ENCODE results near the gene DENND6A. TPM values are rescaled to one million over a fixed set of nuclear protein-coding genes. Genes with fewer than 3 reads are reported as not detected.
"Not testable (repeated sequence)": the region's sequence is repeated elsewhere in the genome, so short reads cannot be mapped to it uniquely, and the experiment has no call there.

Gene DENND6A
- total RNA-seq, 1 donor, result 136 TPM

GRCh38 chr3:57627976-57628375 lies 64.9 kb downstream of the DENND6A start:
- Histone ChIP-seq H3K4me3 (ENCODE audit: low read length) (no peak overlapping the region), H3K4me1 (ENCODE audit: insufficient read depth, low read length) (no peaks in the 10 kb centered on the region), H3K9me3 (ENCODE audit: low read depth, low read length) (no peaks in the 10 kb centered on the region), H3K27me3 (ENCODE audit: insufficient read depth, low read length) (no peaks in the 10 kb centered on the region)

- no peaks in the 10 kb centered on the region for H3K9me3 ChIP-seq (ENCODE audit: low read depth, low read length)
- no peak overlapping the region for H3K4me3 ChIP-seq (ENCODE audit: low read length)
- no peaks in the 10 kb centered on the region for H3K4me1 ChIP-seq (ENCODE audit: insufficient read depth, low read length)
- no peaks in the 10 kb centered on the region for H3K27me3 ChIP-seq (ENCODE audit: insufficient read depth, low read length)
Observed at GRCh38 chr3:57624801-57625200, 68.1 kb downstream of the DENND6A start.

GRCh38 chr3:57622362-57622761 lies 70.5 kb downstream of the DENND6A start:
- no peaks in the 10 kb centered on the region for H3K27me3 ChIP-seq (ENCODE audit: insufficient read depth, low read length)
- no peaks in the 10 kb centered on the region for H3K9me3 ChIP-seq (ENCODE audit: low read depth, low read length)
- no peak overlapping the region for H3K4me3 ChIP-seq (ENCODE audit: low read length)
- no peaks in the 10 kb centered on the region for H3K4me1 ChIP-seq (ENCODE audit: insufficient read depth, low read length)

- Histone ChIP-seq H3K4me3 (ENCODE audit: low read length) (no peak overlapping the region), H3K4me1 (ENCODE audit: insufficient read depth, low read length) (peaks cover 9% of the 10 kb centered on the region)
Observed at GRCh38 chr3:57617739-57618138, 75.1 kb downstream of the DENND6A start.

GRCh38 chr3:57616233-57616632 lies 76.6 kb downstream of the DENND6A start:
- peaks cover 9% of the 10 kb centered on the region for H3K4me1 ChIP-seq (ENCODE audit: insufficient read depth, low read length)
- H3K27me3 ChIP-seq (ENCODE audit: insufficient read depth, low read length), result no peaks in the 10 kb centered on the region
- H3K9me3 ChIP-seq (ENCODE audit: low read depth, low read length), result no peaks in the 10 kb centered on the region

More at GRCh38 chr3:57617739-57618138, 75.1 kb downstream of the DENND6A start:
- Histone ChIP-seq H3K27me3 (ENCODE audit: insufficient read depth, low read length) (no peaks in the 10 kb centered on the region), H3K9me3 (ENCODE audit: low read depth, low read length) (no peaks in the 10 kb centered on the region)

GRCh38 chr3:57611870-57612269 lies 81.0 kb downstream of the DENND6A start:
- not testable (repeated sequence) for H3K4me1 ChIP-seq (ENCODE audit: insufficient read depth, low read length); H3K9me3 ChIP-seq (ENCODE audit: low read depth, low read length); H3K4me3 ChIP-seq (ENCODE audit: low read length); H3K27me3 ChIP-seq (ENCODE audit: insufficient read depth, low read length)

More at GRCh38 chr3:57616233-57616632, 76.6 kb downstream of the DENND6A start:
- H3K4me3 ChIP-seq (ENCODE audit: low read length), result no peak overlapping the region

GRCh38 chr3:57605683-57606082 lies 87.2 kb downstream of the DENND6A start:
- Histone ChIP-seq H3K4me1 (ENCODE audit: insufficient read depth, low read length) (no peaks in the 10 kb centered on the region), H3K4me3 (ENCODE audit: low read length) (no peak overlapping the region), H3K27me3 (ENCODE audit: insufficient read depth, low read length) (no peaks in the 10 kb centered on the region), H3K9me3 (ENCODE audit: low read depth, low read length) (no peaks in the 10 kb centered on the region)

- Histone ChIP-seq H3K4me3 (ENCODE audit: low read length) (no peak overlapping the region), H3K4me1 (ENCODE audit: insufficient read depth, low read length) (no peaks in the 10 kb centered on the region), H3K27me3 (ENCODE audit: insufficient read depth, low read length) (no peaks in the 10 kb centered on the region), H3K9me3 (ENCODE audit: low read depth, low read length) (no peaks in the 10 kb centered on the region)
Observed at GRCh38 chr3:57604971-57605370, 87.9 kb downstream of the DENND6A start.

GRCh38 chr3:57600195-57600594 lies 92.7 kb downstream of the DENND6A start:
- no peak overlapping the region for H3K4me3 ChIP-seq (ENCODE audit: low read length)

GRCh38 chr3:57598765-57599360 lies 94.0 kb downstream of the DENND6A start:
- H3K9me3 ChIP-seq (ENCODE audit: low read depth, low read length), result no peaks in the 10 kb centered on the region
- peak overlapping the region; percentile 100 for H3K4me3 ChIP-seq (ENCODE audit: low read length)
- H3K4me1 ChIP-seq (ENCODE audit: insufficient read depth, low read length), result peaks cover 34% of the 10 kb centered on the region
- no peaks in the 10 kb centered on the region for H3K27me3 ChIP-seq (ENCODE audit: insufficient read depth, low read length)

More at GRCh38 chr3:57600195-57600594, 92.7 kb downstream of the DENND6A start:
- H3K27me3 ChIP-seq (ENCODE audit: insufficient read depth, low read length), result no peaks in the 10 kb centered on the region
- peaks cover 23% of the 10 kb centered on the region for H3K4me1 ChIP-seq (ENCODE audit: insufficient read depth, low read length)
- no peaks in the 10 kb centered on the region for H3K9me3 ChIP-seq (ENCODE audit: low read depth, low read length)

GRCh38 chr3:57597127-57597923 lies 95.6 kb downstream of the DENND6A start, which contains the start of gene ARF4:
ARF4 (minus strand) TSS chr3:57597344; CDS start chr3:57597140, 204 bp downstream.
- Histone ChIP-seq H3K9me3 (ENCODE audit: low read depth, low read length) (no peaks in the 10 kb centered on the region), H3K27me3 (ENCODE audit: insufficient read depth, low read length) (no peaks in the 10 kb centered on the region), H3K4me1 (ENCODE audit: insufficient read depth, low read length) (peaks cover 44% of the 10 kb centered on the region), H3K4me3 (ENCODE audit: low read length) (peak within 1 kb of the TSS; percentile 100)

- Histone ChIP-seq H3K4me3 (ENCODE audit: low read length) (peak overlapping the region; percentile 100), H3K4me1 (ENCODE audit: insufficient read depth, low read length) (peaks cover 48% of the 10 kb centered on the region), H3K27me3 (ENCODE audit: insufficient read depth, low read length) (no peaks in the 10 kb centered on the region), H3K9me3 (ENCODE audit: low read depth, low read length) (no peaks in the 10 kb centered on the region)
Observed at GRCh38 chr3:57596495-57597126, 96.3 kb downstream of the DENND6A start.

GRCh38 chr3:57594576-57594975 lies 98.3 kb downstream of the DENND6A start:
- no peaks in the 10 kb centered on the region for H3K27me3 ChIP-seq (ENCODE audit: insufficient read depth, low read length)
- peaks cover 48% of the 10 kb centered on the region for H3K4me1 ChIP-seq (ENCODE audit: insufficient read depth, low read length)
- no peak overlapping the region for H3K4me3 ChIP-seq (ENCODE audit: low read length)
- no peaks in the 10 kb centered on the region for H3K9me3 ChIP-seq (ENCODE audit: low read depth, low read length)

- H3K27me3 ChIP-seq (ENCODE audit: insufficient read depth, low read length), result no peaks in the 10 kb centered on the region
- no peak overlapping the region for H3K4me3 ChIP-seq (ENCODE audit: low read length)
- H3K9me3 ChIP-seq (ENCODE audit: low read depth, low read length), result no peaks in the 10 kb centered on the region
- peaks cover 47% of the 10 kb centered on the region for H3K4me1 ChIP-seq (ENCODE audit: insufficient read depth, low read length)
Observed at GRCh38 chr3:57594144-57594543, 98.7 kb downstream of the DENND6A start.

GRCh38 chr3:57592306-57592705 lies 100.6 kb downstream of the DENND6A start:
- no peak overlapping the region for H3K4me3 ChIP-seq (ENCODE audit: low read length)
- H3K9me3 ChIP-seq (ENCODE audit: low read depth, low read length), result no peaks in the 10 kb centered on the region
- H3K27me3 ChIP-seq (ENCODE audit: insufficient read depth, low read length), result no peaks in the 10 kb centered on the region
- peaks cover 40% of the 10 kb centered on the region for H3K4me1 ChIP-seq (ENCODE audit: insufficient read depth, low read length)

All from mononuclear cell (primary cell).